ENCODE data around the gene ATP8A2.

DNA sequence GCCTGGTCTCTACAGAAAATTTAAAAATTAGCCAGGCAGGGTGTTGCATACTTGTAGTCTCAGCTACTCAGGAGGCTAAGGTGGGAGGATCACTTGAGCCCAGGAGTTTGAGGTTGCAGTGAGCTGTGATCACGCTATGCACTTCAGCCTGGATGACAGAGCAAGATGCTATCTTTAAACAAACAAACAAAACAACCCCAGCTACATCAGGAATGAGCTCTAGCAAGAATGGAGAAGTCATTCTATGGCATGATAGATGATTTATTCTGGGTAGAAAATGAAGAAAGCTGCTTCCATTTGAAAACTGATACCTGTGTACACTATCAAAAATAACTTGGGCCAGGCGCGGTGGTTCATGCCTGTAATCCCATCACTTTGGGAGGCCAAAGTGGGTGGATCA is 695.8 kb downstream of the ATP8A2 start:
- TF ChIP-seq MEF2A (IDR thresholded peaks at IDR 0.05; ENCODE audit: control insufficient read depth, low read depth, low read length) (no peak), HNRNPL (IDR thresholded peaks at IDR 0.05; ENCODE audit: low read depth, low read length) (no peak), CEBPB (tag; IDR thresholded peaks at IDR 0.05) (no peak), TRIM24 (IDR thresholded peaks at IDR 0.05) (no peak), PHTF2 (CRISPR knock-in tag; IDR thresholded peaks at IDR 0.05) (no peak), POLR2AphosphoS2 (IDR thresholded peaks at IDR 0.05; ENCODE audit: low read length) (no peak), ZNF224 (CRISPR knock-in tag; IDR thresholded peaks at IDR 0.05) (no peak)
- TF ChIP-seq, protein P1, sequence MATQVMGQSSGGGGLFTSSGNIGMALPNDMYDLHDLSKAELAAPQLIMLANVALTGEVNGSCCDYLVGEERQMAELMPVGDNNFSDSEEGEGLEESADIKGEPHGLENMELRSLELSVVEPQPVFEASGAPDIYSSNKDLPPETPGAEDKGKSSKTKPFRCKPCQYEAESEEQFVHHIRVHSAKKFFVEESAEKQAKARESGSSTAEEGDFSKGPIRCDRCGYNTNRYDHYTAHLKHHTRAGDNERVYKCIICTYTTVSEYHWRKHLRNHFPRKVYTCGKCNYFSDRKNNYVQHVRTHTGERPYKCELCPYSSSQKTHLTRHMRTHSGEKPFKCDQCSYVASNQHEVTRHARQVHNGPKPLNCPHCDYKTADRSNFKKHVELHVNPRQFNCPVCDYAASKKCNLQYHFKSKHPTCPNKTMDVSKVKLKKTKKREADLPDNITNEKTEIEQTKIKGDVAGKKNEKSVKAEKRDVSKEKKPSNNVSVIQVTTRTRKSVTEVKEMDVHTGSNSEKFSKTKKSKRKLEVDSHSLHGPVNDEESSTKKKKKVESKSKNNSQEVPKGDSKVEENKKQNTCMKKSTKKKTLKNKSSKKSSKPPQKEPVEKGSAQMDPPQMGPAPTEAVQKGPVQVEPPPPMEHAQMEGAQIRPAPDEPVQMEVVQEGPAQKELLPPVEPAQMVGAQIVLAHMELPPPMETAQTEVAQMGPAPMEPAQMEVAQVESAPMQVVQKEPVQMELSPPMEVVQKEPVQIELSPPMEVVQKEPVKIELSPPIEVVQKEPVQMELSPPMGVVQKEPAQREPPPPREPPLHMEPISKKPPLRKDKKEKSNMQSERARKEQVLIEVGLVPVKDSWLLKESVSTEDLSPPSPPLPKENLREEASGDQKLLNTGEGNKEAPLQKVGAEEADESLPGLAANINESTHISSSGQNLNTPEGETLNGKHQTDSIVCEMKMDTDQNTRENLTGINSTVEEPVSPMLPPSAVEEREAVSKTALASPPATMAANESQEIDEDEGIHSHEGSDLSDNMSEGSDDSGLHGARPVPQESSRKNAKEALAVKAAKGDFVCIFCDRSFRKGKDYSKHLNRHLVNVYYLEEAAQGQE (IDR thresholded peaks at IDR 0.05; ENCODE audit: borderline replicate concordance) = no peak
- TF ChIP-seq, protein P1 (CRISPR knock-in tag; IDR thresholded peaks at IDR 0.05; ENCODE audit: low read depth) = no peak
- TF ChIP-seq, protein P2, sequence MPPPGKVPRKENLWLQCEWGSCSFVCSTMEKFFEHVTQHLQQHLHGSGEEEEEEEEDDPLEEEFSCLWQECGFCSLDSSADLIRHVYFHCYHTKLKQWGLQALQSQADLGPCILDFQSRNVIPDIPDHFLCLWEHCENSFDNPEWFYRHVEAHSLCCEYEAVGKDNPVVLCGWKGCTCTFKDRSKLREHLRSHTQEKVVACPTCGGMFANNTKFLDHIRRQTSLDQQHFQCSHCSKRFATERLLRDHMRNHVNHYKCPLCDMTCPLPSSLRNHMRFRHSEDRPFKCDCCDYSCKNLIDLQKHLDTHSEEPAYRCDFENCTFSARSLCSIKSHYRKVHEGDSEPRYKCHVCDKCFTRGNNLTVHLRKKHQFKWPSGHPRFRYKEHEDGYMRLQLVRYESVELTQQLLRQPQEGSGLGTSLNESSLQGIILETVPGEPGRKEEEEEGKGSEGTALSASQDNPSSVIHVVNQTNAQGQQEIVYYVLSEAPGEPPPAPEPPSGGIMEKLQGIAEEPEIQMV (tag; conservative IDR thresholded peaks at IDR 0.05; ENCODE audit: low read depth) = no peak

All from K562 (cell line).